ENCODE data around the gene SETX.

GRCh38 chr9:132356324-132356924, 1.6 kb upstream of the SETX start:
- no peak for TF ChIP-seq TOX (CRISPR knock-in tag; IDR thresholded peaks at IDR 0.05; ENCODE audit: borderline replicate concordance)
- TF ChIP-seq CREB5 (CRISPR knock-in tag; IDR thresholded peaks at IDR 0.05; ENCODE audit: low read depth), result no peak
- TF ChIP-seq POU6F1 (CRISPR knock-in tag; IDR thresholded peaks at IDR 0.05; ENCODE audit: borderline replicate concordance, low read depth), result no peak
- TF ChIP-seq ARNTL (CRISPR knock-in tag; IDR thresholded peaks at IDR 0.05; ENCODE audit: borderline replicate concordance, low read depth), result no peak
- no peak for TF ChIP-seq ZNF565 (CRISPR knock-in tag; conservative IDR thresholded peaks at IDR 0.05; ENCODE audit: low read depth)
- TF ChIP-seq PATZ1 (CRISPR knock-in tag; IDR thresholded peaks at IDR 0.05; ENCODE audit: borderline replicate concordance), result no peak
- TF ChIP-seq TSHZ2 (CRISPR knock-in tag; IDR thresholded peaks at IDR 0.05), result no peak
- TF ChIP-seq ZFP3 (CRISPR knock-in tag; IDR thresholded peaks at IDR 0.05), result no peak
- TF ChIP-seq OSR1 (CRISPR knock-in tag; IDR thresholded peaks at IDR 0.05), result no peak
- TF ChIP-seq ZFP30 (CRISPR knock-in tag; IDR thresholded peaks at IDR 0.05), result no peak
- TF ChIP-seq PPARA (CRISPR knock-in tag; IDR thresholded peaks at IDR 0.05; ENCODE audit: borderline replicate concordance), result no peak
- no peak for TF ChIP-seq RARB (CRISPR knock-in tag; IDR thresholded peaks at IDR 0.05)
- no peak for TF ChIP-seq ISL1 (CRISPR knock-in tag; IDR thresholded peaks at IDR 0.05)
